GM21529 (cell line): Measurements from ENCODE around the gene RPS3A.
A peak's percentile ranks its signal among the peaks of the same experiment; 100 is the strongest.
"Not testable (repeated sequence)": the region's sequence is repeated elsewhere in the genome, so short reads cannot be mapped to it uniquely, and the experiment has no call there.

Experiments used
- ATAC-seq: cut with Tn5 transposase; IDR thresholded peaks from one replicate; pipeline ENCODE4 v1.9.1; 2021; ENCODE audit not compliant: unreplicated experiment

The RPS3A gene

DNA sequence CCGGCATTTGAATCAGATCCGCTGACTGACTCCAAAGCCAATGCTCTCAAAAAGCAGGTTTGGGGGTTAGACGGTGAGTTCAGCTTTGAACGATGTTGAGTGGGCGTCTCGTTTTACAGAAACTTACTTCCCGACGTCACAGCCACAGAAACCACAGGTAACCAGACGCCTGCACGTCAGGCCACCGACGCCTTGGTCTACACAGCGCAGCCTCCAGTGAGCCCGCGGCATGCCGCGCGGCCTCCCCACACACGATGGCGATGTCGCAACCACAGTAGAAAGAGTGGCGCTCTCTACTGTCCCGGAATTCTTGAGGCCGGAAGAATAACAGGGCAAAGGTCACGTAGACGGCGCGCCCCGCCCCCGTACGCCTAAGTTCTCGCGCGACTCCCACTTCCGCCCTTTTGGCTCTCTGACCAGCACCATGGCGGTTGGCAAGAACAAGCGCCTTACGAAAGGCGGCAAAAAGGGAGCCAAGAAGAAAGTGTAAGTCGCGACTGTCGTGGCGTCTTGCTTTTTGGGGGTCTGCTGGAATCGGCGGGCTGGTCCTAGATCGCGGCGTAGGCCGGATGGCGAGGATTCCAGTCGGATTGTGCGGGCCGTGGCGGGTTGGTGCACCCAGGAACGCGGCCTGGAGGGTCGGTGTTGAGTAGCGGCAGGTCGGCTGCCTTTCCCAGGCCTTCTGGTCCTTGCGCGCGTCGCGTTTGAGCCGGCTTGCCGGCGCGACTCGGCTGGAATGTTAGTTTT is at the start of gene RPS3A:
Gene RPS3A (plus strand): TSS at position 400 of the 747 bp plus-strand sequence. CDS start 25 bp downstream, at position 425.
- ATAC-seq = peak; percentile 93

DNA sequence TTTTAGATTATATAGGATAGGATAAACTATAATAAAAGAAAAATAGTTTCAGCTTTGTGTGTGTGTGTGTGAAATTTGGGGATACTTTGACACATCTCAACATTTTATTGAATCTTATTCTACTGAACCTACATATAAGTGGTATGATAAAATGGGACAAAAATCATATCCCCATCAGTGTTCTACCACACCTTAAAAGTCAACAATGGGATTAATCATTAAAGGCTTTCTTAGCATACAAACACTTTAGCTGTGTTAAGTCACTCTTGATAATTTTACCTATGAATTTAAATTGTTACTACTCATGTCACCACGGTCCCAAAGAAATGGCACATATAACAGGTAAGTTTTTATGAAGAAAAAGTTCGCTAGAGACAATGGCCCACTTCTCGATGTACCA is 46.6 kb upstream of the RPS3A start:
- ATAC-seq = peak; percentile 10

DNA sequence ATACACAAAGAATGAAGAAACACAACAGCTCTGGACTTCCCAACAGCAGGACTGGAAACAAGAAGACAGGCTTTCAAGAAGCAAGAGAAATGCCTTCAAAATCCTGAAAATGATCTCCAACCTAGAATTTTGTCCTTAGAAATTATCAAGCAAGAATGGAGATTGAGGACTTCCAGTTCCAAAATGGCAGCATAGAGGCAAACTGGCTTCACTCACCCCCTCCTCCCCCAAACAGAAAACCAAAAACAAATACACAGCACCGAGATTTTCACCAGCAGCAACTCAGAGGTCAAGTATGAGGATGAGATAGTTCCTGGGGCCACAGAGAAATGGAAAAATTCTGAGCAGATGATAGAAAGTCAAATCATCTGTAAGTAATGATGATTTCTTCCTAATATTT is 43.9 kb upstream of the RPS3A start:
- no peak for ATAC-seq

DNA sequence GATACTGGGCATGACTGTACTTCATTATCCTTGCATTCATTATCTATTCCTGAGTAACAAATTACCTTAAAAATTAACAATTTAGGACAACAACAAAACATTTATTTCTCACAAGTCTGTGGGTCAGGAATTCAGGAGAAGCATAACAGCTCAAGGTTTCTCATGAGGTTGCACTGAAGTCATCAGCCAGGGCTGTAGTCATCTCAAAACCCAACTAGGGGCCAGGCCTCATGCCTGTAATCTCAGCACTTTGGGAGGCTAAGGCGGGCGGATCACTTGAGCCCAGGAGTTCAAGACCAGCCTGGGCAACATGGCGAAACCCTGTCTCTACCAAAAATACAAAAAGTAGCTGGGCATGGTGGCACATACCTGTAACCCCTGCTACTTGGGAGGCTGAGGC is 36.3 kb upstream of the RPS3A start:
- ATAC-seq = not testable (repeated sequence)

DNA sequence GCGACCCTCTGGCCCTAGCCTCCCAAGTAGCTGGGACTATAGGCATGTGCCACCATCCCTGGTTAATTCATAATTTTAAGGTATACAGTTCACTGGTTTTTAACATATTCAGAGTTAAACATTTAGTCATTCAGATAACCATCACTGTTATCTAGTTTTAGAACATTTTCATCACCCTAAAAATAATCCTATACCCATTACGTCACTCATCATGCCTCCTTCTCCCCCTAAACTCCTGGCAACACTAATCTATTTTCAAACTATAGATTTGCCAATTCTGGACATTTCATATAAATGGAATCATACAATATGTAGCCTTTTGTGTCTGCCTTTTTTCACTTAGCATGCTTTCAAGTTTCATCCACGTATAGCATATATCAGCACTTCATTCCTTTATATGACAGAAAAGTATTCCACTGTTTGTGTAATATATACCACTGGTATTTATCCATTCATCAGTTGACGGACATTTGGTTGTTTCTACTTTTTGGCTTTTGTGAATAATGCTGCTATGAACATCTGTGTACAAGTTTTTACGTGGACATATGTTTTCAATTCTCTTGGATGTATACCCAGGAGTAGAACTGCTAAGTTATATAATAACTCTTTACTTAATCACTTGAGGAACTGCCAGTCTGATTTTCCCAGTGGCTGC is 32.0 kb upstream of the RPS3A start:
- ATAC-seq = no peak

DNA sequence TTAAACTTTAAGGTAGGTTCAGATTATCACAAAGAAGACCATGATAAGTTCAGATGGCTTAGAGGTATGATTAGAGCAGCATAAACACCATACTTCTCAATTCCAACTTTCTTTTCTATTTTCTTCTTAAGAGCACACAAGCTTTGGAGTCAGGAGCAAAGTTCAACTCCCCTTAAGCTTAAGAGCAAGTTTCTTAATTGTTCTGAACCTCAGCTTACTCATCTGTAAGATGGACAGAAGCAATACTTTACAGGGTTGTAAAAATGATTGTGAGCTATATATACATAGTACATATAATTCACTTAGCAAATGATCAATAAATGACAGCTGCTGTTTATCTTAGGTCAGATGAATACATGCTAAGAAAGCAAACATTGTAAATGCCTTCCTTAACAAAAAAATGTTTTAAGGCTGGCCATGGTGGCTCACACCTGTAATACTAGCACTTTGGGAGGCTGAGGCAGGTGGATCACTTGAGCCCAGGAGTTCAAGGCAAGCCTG is 25.0 kb upstream of the RPS3A start:
- no peak for ATAC-seq

DNA sequence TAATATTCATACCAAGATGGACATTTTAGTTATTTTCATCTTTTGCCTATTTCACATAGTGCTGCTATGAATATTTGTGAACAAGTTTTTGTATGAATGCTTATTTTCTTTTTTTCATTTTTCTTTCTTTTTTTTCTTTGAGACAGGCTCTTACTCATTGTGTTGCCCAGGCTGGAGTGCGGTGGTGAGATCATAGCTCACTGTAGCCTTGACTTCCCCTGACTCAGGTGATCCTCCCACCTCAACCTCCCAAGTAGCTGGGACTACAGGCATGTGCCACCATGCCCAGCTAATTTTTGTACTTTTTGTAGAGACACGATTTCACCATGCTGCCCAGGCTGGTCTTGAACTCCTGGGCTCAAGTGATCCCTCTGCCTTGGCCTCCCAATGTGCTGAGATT is 21.4 kb upstream of the RPS3A start:
- ATAC-seq = not testable (repeated sequence)

DNA sequence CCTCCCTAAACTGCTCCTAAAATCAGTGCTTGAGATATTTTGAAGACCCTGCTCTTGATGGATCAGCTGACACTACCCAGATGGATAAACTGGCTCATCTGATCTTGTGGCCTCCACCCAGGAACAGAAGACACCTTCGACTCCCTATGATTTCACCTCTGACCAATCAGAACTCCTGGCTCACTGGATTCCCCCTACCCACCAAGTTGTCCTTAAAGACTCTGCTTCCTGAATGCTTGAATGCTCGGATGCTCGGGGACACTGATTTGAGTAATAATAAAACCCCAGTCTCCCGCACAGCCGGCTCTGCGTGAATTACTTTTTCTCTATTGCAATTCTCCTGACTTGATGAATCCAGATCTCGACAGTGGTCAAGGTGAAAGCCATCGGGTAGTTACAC is 12.0 kb upstream of the RPS3A start:
- no peak for ATAC-seq

DNA sequence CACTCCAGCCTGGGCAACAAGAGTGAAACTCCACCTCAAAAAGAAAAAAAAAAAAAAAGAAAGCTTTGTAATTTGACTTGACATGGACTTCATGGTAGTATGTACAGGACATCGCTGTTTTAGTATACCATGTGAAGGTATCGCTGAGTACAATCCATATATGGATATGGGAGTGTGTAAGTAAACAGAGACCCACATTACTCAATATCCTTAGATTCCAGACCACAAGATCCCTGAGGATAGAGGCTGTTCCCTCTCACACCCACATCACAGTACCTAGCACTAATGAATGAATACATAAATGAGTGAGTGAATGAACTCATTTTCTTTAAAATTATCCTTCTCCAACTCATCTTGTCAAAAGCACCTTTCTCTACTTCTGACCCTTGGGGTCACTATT is 8.4 kb upstream of the RPS3A start:
- no peak for ATAC-seq

DNA sequence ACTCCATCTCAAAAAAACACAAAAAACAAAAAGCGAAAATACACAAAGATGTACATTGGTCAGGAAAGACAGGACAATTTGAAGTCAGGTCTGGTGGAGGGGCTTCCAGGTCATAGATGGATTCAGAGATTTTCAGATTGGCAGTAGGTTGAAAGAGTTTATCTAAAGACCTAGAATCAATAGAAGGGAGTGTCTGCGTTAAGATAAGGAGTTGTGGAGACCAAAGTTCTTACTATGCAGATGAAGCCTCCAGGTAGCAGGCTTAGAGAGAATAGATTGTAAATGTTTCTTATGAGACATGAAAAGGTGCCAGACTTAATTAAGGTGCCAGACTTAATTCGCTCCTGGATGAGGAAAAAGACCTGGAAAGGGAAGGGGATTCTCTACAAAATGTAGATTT is 6.9 kb upstream of the RPS3A start:
- no peak for ATAC-seq

DNA sequence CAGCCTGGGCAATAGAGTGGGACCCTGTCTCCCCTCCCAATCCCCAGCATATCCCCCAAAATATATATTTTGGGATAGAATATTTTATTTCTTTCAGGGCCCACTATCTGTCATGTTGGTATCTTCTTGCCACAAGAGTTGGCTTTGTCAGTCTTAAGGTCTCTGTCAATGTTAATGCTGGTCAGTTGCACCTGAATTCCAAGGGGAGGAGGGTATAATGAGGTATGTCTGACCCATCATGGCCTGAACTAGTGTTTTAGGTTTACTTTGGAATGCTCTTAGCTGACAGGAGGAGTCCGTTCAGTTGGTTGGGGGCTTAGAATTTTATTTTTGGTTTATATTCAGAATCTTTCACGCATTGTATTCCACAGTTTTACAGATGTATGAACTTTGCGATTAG is 6.2 kb upstream of the RPS3A start:
- ATAC-seq = no peak

DNA sequence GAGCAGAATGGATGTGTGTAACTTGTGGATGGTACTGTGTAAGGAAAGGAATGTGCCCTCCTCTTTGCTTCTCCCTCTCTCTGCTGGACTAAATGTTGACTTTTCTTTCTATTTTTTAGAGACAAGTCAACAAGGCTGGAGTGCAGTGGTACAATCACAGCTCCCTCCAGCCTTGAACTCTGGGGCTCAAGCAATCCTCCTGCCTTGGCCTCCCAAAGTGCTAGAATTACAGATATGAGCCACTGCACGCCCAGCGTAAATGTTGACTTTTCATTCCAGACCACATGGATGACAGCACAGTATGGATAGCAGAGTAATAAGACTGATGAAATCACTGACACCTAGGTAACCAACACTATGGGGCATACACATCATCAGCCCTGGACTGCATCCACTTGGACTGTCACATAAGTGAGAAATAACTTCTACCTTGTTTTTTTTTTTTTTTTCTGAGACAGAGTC is 5.1 kb upstream of the RPS3A start:
- no peak for ATAC-seq

DNA sequence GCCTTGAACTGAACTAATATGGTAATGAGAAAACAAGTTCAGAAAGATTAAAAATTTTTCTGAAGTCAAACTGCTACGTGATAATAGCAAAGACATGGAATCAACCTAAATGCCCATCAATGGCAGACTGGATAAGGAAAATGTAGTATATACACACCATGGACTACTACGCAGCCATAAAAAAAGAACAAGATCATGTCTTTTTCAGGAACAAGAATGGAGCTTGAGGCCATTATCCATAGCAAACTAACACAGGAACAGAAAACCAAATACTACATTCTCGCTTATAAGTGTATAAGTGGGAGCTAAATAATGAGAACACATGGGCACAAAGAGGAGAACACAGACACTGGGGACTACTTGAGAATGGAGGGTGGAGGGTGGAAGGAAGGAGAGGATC is 4.3 kb upstream of the RPS3A start:
- no peak for ATAC-seq

DNA sequence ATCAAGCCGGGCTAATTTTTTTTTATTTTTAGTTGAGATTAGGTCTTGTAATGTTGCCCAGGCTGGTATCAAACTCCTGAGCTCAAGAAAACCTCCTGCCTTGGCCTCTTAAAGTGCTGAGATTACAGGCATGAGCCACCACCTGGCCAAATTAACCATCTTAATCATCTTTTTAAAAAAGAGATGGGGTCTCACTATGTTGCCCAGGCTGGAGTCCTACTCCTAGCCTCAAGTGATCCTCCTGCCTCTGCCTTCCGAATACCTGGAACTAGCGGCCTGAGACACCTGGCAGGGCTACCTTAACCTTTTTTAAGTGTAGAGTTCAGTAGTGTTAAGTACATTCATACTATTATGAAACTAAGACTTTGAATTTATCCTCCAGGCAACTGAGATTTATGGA is 1.7 kb upstream of the RPS3A start:
- no peak for ATAC-seq

DNA sequence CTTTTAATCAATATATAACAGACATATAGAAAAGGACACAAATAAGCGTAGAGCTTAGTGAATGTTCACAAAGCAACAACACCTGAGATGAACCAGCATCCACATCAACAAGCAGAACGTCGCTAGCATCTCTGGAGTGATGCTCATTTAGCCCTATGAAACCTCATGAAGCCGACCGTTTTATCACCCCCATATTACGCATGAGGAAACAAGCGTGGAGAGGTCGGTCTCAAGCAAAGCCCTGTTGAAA is 524 bp upstream of the RPS3A start:
- ATAC-seq = no peak

DNA sequence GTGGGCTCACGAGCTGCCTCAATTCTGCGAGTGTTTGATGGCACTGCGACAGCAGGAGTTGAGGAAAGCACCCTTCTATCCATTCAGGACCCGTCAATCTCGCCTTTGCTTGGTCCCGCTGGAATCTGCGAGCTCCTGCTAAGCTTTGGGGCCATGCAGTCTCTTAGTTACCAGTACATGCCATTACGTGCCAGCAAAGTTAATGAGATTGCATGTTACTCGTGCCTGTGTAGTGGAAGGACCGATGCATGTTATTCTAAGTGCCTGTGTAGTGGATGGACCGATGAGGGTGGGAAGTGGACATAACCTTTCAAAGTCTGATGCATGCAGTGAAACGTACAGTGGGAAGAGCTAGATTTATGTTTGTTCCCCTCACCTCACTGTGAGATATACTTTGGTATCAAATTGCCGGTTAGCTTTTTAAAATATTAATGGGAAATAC is 569 bp downstream of the RPS3A start:
- ATAC-seq = peak; percentile 1

DNA sequence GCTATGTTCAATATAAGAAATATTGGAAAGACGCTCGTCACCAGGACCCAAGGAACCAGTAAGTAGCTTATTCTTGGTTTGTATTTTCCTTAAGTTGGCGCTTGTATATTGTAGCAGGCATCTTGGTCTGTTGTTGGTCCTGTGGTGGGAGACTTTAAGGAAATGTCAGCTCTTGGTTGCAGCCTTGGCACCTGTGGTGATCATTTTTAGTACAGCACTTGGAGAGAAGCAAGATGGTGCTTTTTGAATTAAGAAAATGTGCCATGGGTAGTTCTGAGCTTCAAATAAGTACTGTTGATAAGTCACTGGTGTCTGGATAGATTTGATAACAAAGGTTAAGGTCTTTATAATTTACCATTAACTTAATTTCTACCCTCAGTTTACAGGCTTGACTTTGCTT is 1.1 kb downstream of the RPS3A start:
- ATAC-seq = no peak

DNA sequence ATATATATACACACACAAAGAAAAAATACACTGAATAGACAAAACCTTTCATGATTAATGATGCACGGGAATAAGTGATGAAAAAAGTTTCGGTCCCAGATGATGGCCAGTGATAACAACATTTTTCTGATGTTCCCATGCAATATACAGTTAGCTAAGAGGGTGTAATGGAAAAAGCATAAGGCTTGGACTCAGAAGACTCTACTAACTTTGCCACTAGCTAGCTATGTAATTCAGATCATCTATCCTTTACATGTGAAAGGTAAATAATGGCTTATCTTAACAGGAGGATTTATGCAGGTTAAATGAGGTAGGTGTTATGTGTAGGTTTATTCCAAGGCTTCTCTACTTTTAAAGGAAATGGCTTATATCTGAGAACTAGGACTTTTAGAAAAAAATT is 4.3 kb downstream of the RPS3A start:
- ATAC-seq = no peak

DNA sequence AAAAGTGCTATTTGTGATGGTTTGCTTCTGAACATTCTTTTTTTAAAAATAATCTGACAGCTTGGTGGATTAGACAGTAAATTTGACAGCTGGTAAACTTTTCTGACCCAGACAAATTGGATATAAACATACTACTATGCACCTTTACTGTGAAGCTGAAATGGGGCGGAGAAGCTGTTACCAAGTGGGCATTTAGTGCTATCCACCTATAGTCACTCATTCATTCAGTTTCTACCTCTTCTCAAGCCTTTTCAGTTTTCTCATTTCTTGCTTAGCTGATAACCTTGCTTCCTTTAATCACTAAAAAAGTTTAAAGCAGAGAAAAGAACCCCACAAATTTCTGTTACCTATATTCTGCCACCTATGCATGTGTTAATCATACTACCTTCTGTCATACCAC is 5.2 kb downstream of the RPS3A start:
- ATAC-seq = no peak

DNA sequence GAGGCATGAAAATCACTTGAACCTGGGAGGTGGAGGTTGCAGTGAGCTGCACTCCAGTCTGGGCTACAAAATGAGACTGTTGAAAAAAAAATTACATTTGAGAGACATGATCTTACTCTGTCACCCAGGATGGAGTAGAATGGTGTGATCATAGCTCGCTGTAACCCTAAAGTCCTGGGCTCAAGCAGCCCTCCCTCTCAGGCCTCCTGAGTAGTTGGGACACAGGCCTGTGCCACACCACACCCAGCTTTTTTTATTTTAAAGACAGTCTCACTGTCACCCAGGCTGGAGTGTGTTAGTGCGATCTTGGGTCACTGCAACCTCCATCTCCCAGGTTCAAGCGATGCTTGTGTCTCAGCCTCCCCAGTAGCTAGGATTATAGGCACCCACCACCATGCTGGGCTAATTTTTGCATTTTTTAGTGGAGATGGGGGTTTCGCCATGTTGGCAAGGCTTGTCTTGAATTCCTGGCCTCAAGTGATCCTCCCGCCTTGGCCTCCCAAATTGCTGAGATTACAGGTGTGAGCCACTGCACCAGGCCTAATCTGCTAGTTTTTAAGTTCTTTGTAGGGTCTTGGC is 6.1 kb downstream of the RPS3A start:
- no peak for ATAC-seq

DNA sequence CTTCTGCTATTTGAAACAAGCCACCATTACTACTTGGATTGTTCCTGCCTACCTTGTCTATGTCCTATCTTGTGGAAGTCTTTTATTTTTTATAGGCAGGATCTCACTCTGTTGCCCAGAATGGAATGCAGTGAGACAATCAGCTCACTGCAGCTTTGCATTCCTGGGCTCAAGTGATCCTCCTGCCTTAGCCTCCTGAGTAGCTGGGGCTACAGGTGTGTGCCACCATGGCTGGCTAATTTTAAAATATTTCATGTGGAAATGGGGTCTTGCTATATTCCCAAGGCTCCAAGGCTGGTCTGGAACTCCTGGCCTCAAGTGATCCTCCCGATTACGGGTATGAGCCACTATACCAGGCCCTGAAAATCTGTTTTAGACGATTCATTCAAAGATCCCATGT is 7.6 kb downstream of the RPS3A start:
- ATAC-seq = no peak

DNA sequence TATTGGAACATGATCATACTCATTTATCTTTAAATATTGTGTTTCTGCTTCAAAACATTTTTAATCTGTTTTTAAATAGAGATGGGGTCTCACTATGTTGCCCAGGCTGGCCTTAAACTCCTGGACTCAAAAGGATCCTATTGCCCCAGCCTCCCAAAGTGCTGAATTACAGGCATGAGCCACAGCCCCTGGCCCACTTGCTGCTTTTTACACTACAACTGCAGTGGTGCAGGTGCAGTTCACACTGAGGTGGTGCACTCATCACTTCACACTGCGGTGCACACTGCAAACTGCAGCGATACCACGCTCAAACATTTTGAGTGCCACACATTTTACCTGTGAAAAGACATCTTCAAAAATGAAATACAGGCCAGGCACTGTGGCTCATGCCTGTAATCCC is 10.8 kb downstream of the RPS3A start:
- no peak for ATAC-seq
